Erythroblast (primary cell): ENCODE data around the gene PGLYRP1.

ENCODE experiments used
- GATA1 ChIP-seq: IDR thresholded peaks from 2 replicates; pipeline ENCODE4 v1.6.1; 2011; ENCODE audit warnings: low read depth, mild to moderate bottlenecking, control low read depth, low read length, moderate library complexity
- POLR2A ChIP-seq: IDR thresholded peaks from 2 replicates; pipeline ENCODE4 v1.6.1; 2011; ENCODE audit warnings: mild to moderate bottlenecking, low read length

GRCh38 chr19:46032597-46033025, 9.8 kb upstream of the PGLYRP1 start:
- TF ChIP-seq POLR2A (no peak), GATA1 (no peak)
